GM23338 (cell line): Measurements from ENCODE around the gene TANGO2. TPM values are rescaled to one million over a fixed set of nuclear protein-coding genes. Genes with fewer than 3 reads are reported as not detected.

ENCODE experiments used
- ATAC-seq: fragments of 200-7000 bp; cut with Tn5 transposase; 3 replicates; pipeline ENCODE4 v1.9.1; 2020
- DNase-seq: peaks from one replicate; pipeline ENCODE4 v3.0.0-alpha.2; 2015; ENCODE audit warnings: low spot score
- H2AFZ ChIP-seq: fragments of 200-600 bp; sonication (generic); 2 replicates; pipeline ENCODE4 v1.8.0; 2016; ENCODE audit warnings: antibody characterized with exemption, mild to moderate bottlenecking, moderate library complexity
- H3F3A ChIP-seq: fragments of 200-600 bp; sonication (generic); replicated peaks from 2 replicates; pipeline ENCODE4 v1.8.0; 2017; ENCODE audit warnings: antibody characterized with exemption, mixed run types, low read depth
- H3K27ac ChIP-seq: fragments of 200-600 bp; sonication (generic); 2 replicates; pipeline ENCODE4 v1.6.1; 2016; ENCODE audit warnings: low read depth
- H3K27me3 ChIP-seq: fragments of 200-600 bp; sonication (generic); 2 replicates; pipeline ENCODE4 v1.8.0; 2016; ENCODE audit warnings: mild to moderate bottlenecking, mixed run types, moderate library complexity; ENCODE audit not compliant: insufficient read depth
- H3K36me3 ChIP-seq: fragments of 200-600 bp; sonication (generic); 2 replicates; pipeline ENCODE4 v1.8.0; 2016; ENCODE audit warnings: mild to moderate bottlenecking; ENCODE audit not compliant: insufficient read depth
- H3K4me1 ChIP-seq: fragments of 200-600 bp; sonication (generic); 2 replicates; pipeline ENCODE4 v1.8.0; 2016; ENCODE audit warnings: mild to moderate bottlenecking, moderate library complexity; ENCODE audit not compliant: insufficient read depth
- H3K4me2 ChIP-seq: fragments of 200-600 bp; sonication (generic); 2 replicates; pipeline ENCODE4 v1.7.1; 2017; ENCODE audit warnings: mixed run types
- H3K4me3 ChIP-seq: fragments of 200-600 bp; sonication (generic); 2 replicates; pipeline ENCODE4 v1.6.1; 2016; ENCODE audit warnings: mixed run types
- H3K79me2 ChIP-seq: fragments of 200-600 bp; sonication (generic); replicated peaks from 2 replicates; pipeline ENCODE4 v1.8.0; 2017; ENCODE audit warnings: mild to moderate bottlenecking; ENCODE audit not compliant: insufficient read depth
- H3K9me2 ChIP-seq: fragments of 200-600 bp; sonication (generic); 2 replicates; pipeline ENCODE4 v1.8.0; 2017; ENCODE audit not compliant: insufficient read depth
- H4K20me1 ChIP-seq: fragments of 200-600 bp; sonication (generic); replicated peaks from 2 replicates; pipeline ENCODE4 v1.8.0; 2017; ENCODE audit warnings: mild to moderate bottlenecking; ENCODE audit not compliant: insufficient read depth
- H3K27ac Mint-ChIP-seq: 2 replicates; pipeline ENCODE4 v1.8.0; 2020; ENCODE audit warnings: inconsistent platforms, mild to moderate bottlenecking, moderate library complexity, mixed read lengths
- H3K27me3 Mint-ChIP-seq: 3 replicates; pipeline ENCODE4 v1.8.0; 2022; ENCODE audit warnings: low read depth, mild to moderate bottlenecking, moderate library complexity, mixed read lengths, inconsistent platforms; ENCODE audit not compliant: insufficient read depth, poor library complexity
- H3K36me3 Mint-ChIP-seq: 3 replicates; pipeline ENCODE4 v1.8.0; 2021; ENCODE audit warnings: low read depth, mild to moderate bottlenecking, inconsistent platforms, moderate library complexity, mixed read lengths
- H3K4me1 Mint-ChIP-seq: 3 replicates; pipeline ENCODE4 v1.8.0; 2020; ENCODE audit warnings: mild to moderate bottlenecking, inconsistent platforms, mixed read lengths
- H3K4me3 Mint-ChIP-seq: 3 replicates; pipeline ENCODE4 v1.8.0; 2021; ENCODE audit warnings: moderate library complexity, mild to moderate bottlenecking, inconsistent platforms, mixed read lengths
- H3K9me3 Mint-ChIP-seq: 3 replicates; pipeline ENCODE4 v1.8.0; 2020; ENCODE audit warnings: moderate library complexity, mild to moderate bottlenecking, inconsistent platforms, mixed read lengths
- ETS1 ChIP-seq: IDR thresholded peaks from 2 replicates; pipeline ENCODE4 v1.6.1; 2016; ENCODE audit warnings: antibody characterized with exemption
- EZH2 ChIP-seq: fragments of 200-600 bp; sonication (generic); IDR thresholded peaks from one replicate; pipeline ENCODE4 v1.8.0; 2017; ENCODE audit warnings: antibody characterized with exemption, mild to moderate bottlenecking, low read depth; ENCODE audit not compliant: unreplicated experiment
- EZH2phosphoT487 ChIP-seq: fragments of 200-600 bp; sonication (generic); IDR thresholded peaks from one replicate; pipeline ENCODE4 v1.8.1; 2018; ENCODE audit warnings: antibody characterized with exemption; ENCODE audit not compliant: unreplicated experiment
- POLR2AphosphoS5 ChIP-seq: IDR thresholded peaks from 2 replicates; pipeline ENCODE4 v1.6.1; 2016; ENCODE audit warnings: antibody characterized with exemption, low read depth
- REST ChIP-seq: IDR thresholded peaks from one replicate; pipeline ENCODE4 v1.6.1; 2018; ENCODE audit warnings: antibody characterized with exemption; ENCODE audit not compliant: unreplicated experiment
- ZNF331 ChIP-seq: fragments of 250-450 bp; sonication (Bioruptor Pico); IDR thresholded peaks from 2 replicates; pipeline ENCODE4 v1.5.0; 2020; ENCODE audit warnings: low read depth, mild to moderate bottlenecking, moderate library complexity
- ZNF462 ChIP-seq: fragments of 250-450 bp; sonication (Bioruptor Pico); IDR thresholded peaks from 2 replicates; pipeline ENCODE4 v1.5.0; 2020; ENCODE audit warnings: mild to moderate bottlenecking, moderate library complexity
- polyA plus RNA-seq: library from polyadenylated mRNA; unstranded; fragments of >200 nt; fragmentation: Nextera tagmentation; extraction: Ambion mirVana; gene quantifications from 2 replicates; pipeline ENCODE4 v1.2.1, GENCODE V29; 2016
- total RNA-seq: library from RNA; depleted of rRNA; stranded (reverse); fragments of >200 nt; shearing (Covaris generic); gene quantifications from 2 replicates; pipeline ENCODE4 v1.2.3, GENCODE V29; 2014

The TANGO2 gene
- total and polyA plus RNA-seq, 2 experiments from 2014 or later = 6.9 to 15.0 TPM

GRCh38 chr22:19989725-19990067, 31.2 kb upstream of the TANGO2 start:
- Histone ChIP-seq H2AFZ (no peak overlapping the region), H3K27ac (no peak overlapping the region), H3K27me3 (no peaks in the 10 kb centered on the region), H4K20me1 (no peaks in the 10 kb centered on the region), H3K36me3 (no peaks in the 10 kb centered on the region), H3F3A (no peaks in the 10 kb centered on the region), H3K79me2 (peaks cover 9% of the 10 kb centered on the region), H3K4me2 (no peak overlapping the region), H3K4me1 (peaks cover 8% of the 10 kb centered on the region; the same call in 1 of the 2 replicates), H3K4me3 (no peak overlapping the region), H3K9me2 (no peaks in the 10 kb centered on the region)
- Mint-ChIP-seq H3K36me3 (no peaks in the 10 kb centered on the region), H3K9me3 (no peaks in the 10 kb centered on the region), H3K27me3 (peaks cover 9% of the 10 kb centered on the region), H3K4me3 (no peak overlapping the region), H3K27ac (no peak overlapping the region), H3K4me1 (peaks cover 3% of the 10 kb centered on the region; the same call in 2 of the 3 replicates)
- TF ChIP-seq EZH2 (no peak), ETS1 (no peak), EZH2phosphoT487 (no peak), POLR2AphosphoS5 (no peak), REST (no peak)
- ATAC-seq (no peak), DNase-seq (no peak)

GRCh38 chr22:19990188-19990587, 30.7 kb upstream of the TANGO2 start:
- no peak for ATAC-seq
- no peaks in the 10 kb centered on the region for H4K20me1 ChIP-seq
- H3K27me3 Mint-ChIP-seq = peaks cover 9% of the 10 kb centered on the region
- no peaks in the 10 kb centered on the region for H3K27me3 ChIP-seq
- no peak overlapping the region for H3K27ac Mint-ChIP-seq
- no peak overlapping the region for H3K4me3 Mint-ChIP-seq
- no peak overlapping the region for H3K27ac ChIP-seq
- H3K9me2 ChIP-seq = no peaks in the 10 kb centered on the region
- no peak overlapping the region for H3K4me2 ChIP-seq
- peaks cover 8% of the 10 kb centered on the region; the same call in 1 of the 2 replicates for H3K4me1 ChIP-seq
- no peaks in the 10 kb centered on the region for H3K36me3 Mint-ChIP-seq
- no peaks in the 10 kb centered on the region for H3F3A ChIP-seq
- H3K4me3 ChIP-seq = no peak overlapping the region
- peaks cover 2% of the 10 kb centered on the region; the same call in 2 of the 3 replicates for H3K4me1 Mint-ChIP-seq
- no peak for DNase-seq
- no peaks in the 10 kb centered on the region for H3K9me3 Mint-ChIP-seq
- no peak overlapping the region for H2AFZ ChIP-seq
- H3K36me3 ChIP-seq = no peaks in the 10 kb centered on the region
- H3K79me2 ChIP-seq = peaks cover 8% of the 10 kb centered on the region
- TF ChIP-seq REST = no peak
- TF ChIP-seq ZNF331 (CRISPR knock-in tag) = no peak
- no peak for TF ChIP-seq ZNF462 (CRISPR knock-in tag)
